Measurements from ENCODE around the gene FILIP1L.

FILIP1L gene

DNA sequence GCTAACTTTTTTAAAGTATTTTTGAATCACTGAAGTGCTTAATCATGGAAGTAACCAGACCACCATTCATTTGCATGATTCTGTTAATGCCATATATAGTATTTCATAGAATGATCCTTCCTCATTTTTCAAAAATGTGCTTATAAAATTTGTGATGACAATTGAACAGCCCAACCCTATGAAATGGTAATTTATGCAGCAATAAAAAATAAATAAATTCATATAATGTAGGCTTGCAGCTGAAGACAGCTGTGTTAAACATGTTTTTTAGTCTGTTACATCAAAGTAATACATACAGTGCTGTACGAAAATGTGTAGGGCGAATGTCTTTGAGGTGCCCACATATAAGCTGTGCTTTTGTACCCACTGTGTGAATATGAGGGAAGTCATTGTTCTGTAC lies 131.7 kb downstream of the FILIP1L start:
- DNase-seq (ENCODE audit: extremely low read depth, low read depth), result no peak
- TF ChIP-seq CTCF (IDR thresholded peaks at IDR 0.05; ENCODE audit: low read depth, low read length), result no peak

DNA sequence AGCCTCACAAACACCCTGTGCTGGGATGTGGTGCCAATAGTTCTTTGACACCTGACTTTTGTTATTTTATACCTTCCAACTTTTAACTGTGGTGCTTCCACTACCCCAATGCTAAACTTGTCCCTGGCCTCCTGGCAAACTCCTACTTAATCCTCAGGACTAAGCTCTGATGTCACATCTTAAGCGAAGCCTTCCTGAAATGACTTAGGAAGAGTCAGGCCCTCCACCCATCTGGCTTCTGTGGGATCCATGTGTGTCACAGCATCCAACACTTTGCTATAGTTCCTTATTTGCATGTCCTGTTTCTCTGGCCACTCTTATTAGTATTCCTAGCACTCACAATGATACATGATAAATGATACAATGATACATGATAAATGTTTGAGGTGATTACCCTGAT lies 133.2 kb downstream of the FILIP1L start:
- TF ChIP-seq CTCF (IDR thresholded peaks at IDR 0.05; ENCODE audit: low read depth, low read length), result no peak
- DNase-seq (ENCODE audit: extremely low read depth, low read depth), result no peak

DNA sequence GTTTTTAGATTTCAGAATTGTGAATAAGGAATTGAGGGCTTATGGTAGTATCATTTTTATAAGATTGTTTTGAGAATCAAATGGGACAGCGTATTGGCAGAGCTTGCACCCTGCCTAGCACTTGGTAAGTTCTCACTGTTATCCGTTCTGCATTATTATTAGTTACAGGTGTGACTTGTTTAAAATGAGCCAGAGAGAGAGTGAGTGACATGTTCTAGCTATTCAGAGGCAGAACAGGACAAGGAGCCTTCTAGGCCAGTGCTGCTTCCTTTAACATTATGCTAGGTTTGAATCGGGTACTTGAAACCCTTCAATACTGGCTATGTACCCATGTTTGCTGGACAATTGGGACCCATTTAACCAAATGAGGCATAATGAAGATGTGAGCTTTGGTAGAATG lies 133.7 kb downstream of the FILIP1L start:
- DNase-seq (ENCODE audit: extremely low read depth, low read depth), result no peak
- no peak for TF ChIP-seq CTCF (IDR thresholded peaks at IDR 0.05; ENCODE audit: low read depth, low read length)

DNA sequence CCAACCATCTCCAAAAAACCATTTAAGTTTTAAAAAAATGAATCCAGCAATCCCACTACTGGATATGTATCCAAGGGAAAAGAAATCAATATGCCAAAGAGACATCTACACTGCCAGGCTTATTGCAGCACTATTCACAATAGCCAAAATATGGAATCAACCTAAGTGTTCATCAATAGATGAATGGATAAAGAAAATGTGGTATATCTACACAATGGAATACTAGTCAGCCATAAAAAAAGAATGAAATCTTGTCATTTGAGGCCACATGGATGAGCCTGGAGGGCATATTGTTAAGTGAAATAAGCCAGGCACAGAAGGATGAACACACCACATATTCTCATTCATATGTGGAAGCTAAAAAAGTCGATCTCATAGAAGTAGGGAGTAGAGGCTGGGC lies 136.1 kb downstream of the FILIP1L start:
- DNase-seq (ENCODE audit: extremely low read depth, low read depth), result no peak
- no peak for TF ChIP-seq CTCF (IDR thresholded peaks at IDR 0.05; ENCODE audit: low read depth, low read length)

- DNase-seq (ENCODE audit: extremely low read depth, low read depth), result no peak
- no peak for TF ChIP-seq CTCF (IDR thresholded peaks at IDR 0.05; ENCODE audit: low read depth, low read length)
Observed at GRCh38 chr3:99976584-99976983, 137.7 kb downstream of the FILIP1L start.

GRCh38 chr3:99974989-99975388 lies 139.3 kb downstream of the FILIP1L start:
- no peak for TF ChIP-seq CTCF (IDR thresholded peaks at IDR 0.05; ENCODE audit: low read depth, low read length)
- no peak for DNase-seq (ENCODE audit: extremely low read depth, low read depth)

GRCh38 chr3:99972380-99973104 lies 141.8 kb downstream of the FILIP1L start:
- TF ChIP-seq CTCF (IDR thresholded peaks at IDR 0.05; ENCODE audit: low read depth, low read length), result no peak
- DNase-seq (ENCODE audit: extremely low read depth, low read depth), result no peak
